ENCODE data around the gene KLK3.
"Not testable (repeated sequence)": the region's sequence is repeated elsewhere in the genome, so short reads cannot be mapped to it uniquely, and the experiment has no call there.

The KLK3 gene

DNA sequence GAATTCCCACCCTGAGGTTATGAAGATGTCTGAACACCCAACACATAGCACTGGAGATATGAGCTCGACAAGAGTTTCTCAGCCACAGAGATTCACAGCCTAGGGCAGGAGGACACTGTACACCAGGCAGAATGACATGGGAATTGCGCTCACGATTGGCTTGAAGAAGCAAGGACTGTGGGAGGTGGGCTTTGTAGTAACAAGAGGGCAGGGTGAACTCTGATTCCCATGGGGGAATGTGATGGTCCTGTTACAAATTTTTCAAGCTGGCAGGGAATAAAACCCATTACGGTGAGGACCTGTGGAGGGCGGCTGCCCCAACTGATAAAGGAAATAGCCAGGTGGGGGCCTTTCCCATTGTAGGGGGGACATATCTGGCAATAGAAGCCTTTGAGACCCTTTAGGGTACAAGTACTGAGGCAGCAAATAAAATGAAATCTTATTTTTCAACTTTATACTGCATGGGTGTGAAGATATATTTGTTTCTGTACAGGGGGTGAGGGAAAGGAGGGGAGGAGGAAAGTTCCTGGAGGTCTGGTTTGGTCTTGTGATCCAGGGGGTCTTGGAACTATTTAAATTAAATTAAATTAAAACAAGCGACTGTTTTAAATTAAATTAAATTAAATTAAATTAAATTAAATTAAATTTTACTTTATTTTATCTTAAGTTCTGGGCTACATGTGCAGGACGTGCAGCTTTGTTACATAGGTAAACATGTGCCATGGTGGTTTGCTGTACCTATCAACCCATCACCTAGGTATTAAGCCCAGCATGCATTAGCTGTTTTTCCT lies 7.0 kb downstream of the KLK3 start:
- DNase-seq (ENCODE audit: low read depth), result no peak

- DNase-seq (ENCODE audit: low read depth), result no peak
Measured at GRCh38 chr19:50869479-50869878, 14.8 kb downstream of the KLK3 start.

DNA sequence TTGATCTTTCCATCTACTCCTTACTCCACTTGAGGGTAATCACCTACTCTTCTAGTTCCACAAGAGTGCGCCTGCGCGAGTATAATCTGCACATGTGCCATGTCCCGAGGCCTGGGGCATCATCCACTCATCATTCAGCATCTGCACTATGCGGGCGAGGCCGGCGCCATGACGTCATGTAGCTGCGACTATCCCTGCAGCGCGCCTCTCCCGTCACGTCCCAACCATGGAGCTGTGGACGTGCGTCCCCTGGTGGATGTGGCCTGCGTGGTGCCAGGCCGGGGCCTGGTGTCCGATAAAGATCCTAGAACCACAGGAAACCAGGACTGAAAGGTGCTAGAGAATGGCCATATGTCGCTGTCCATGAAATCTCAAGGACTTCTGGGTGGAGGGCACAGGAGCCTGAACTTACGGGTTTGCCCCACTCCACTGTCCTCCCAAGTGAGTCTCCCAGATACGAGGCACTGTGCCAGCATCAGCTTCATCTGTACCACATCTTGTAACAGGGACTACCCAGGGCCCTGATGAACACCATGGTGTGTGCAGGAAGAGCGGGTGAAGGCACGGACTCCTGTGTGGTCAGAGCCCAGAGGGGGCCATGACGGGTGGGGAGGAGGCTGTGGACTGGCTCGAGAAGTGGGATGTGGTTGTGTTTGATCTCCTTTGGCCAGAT lies 15.8 kb downstream of the KLK3 start:
- no peak for DNase-seq (ENCODE audit: low read depth)

DNA sequence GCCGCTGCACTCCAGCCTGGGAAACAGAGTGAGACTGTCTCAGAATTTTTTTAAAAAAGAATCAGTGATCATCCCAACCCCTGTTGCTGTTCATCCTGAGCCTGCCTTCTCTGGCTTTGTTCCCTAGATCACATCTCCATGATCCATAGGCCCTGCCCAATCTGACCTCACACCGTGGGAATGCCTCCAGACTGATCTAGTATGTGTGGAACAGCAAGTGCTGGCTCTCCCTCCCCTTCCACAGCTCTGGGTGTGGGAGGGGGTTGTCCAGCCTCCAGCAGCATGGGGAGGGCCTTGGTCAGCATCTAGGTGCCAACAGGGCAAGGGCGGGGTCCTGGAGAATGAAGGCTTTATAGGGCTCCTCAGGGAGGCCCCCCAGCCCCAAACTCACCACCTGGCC lies 18.3 kb downstream of the KLK3 start, which contains the start of gene KLK2:
Gene KLK2, plus strand, starts transcription at position 384 of the 400 bp plus-strand sequence. CDS start 35 bp downstream, outside the sequence.
- no peak for DNase-seq (ENCODE audit: low read depth)

DNA sequence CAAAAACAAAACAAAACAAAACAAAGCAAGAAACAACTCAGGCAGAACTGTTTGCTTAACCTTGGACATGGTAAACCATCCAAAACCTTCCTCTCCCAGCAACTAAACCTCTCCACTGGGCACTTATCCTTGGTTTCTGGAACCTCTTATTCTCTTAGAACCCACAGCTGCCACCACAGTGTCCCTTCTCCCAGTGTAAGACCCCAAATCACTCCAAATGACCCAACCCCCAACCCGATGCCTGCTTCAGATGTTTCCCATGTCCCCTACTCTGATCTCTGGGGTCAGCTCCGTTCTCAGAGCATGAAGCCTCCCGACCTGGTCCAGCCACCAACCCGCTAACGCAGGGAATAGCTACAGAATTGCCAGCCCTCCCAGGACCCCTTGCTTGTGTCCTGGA lies 19.5 kb downstream of the KLK3 start:
- DNase-seq (ENCODE audit: low read depth), result no peak

GRCh38 chr19:50875795-50876422 lies 21.2 kb downstream of the KLK3 start:
- no peak for DNase-seq (ENCODE audit: low read depth)

DNA sequence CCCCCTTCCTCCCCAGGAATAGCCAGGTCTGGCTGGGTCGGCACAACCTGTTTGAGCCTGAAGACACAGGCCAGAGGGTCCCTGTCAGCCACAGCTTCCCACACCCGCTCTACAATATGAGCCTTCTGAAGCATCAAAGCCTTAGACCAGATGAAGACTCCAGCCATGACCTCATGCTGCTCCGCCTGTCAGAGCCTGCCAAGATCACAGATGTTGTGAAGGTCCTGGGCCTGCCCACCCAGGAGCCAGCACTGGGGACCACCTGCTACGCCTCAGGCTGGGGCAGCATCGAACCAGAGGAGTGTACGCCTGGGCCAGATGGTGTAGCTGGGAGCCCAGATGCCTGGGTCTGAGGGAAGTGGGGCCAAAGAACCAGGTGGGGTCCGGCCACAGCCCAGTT lies 21.7 kb downstream of the KLK3 start:
- no peak for DNase-seq (ENCODE audit: low read depth)

DNA sequence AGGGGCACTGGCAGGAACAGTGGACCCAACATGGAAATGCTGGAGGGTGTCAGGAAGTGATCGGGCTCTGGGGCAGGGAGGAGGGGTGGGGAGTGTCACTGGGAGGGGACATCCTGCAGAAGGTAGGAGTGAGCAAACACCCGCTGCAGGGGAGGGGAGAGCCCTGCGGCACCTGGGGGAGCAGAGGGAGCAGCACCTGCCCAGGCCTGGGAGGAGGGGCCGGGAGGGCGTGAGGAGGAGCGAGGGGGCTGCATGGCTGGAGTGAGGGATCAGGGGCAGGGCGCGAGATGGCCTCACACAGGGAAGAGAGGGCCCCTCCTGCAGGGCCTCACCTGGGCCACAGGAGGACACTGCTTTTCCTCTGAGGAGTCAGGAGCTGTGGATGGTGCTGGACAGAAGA lies 22.6 kb downstream of the KLK3 start:
- no peak for DNase-seq (ENCODE audit: low read depth)

DNA sequence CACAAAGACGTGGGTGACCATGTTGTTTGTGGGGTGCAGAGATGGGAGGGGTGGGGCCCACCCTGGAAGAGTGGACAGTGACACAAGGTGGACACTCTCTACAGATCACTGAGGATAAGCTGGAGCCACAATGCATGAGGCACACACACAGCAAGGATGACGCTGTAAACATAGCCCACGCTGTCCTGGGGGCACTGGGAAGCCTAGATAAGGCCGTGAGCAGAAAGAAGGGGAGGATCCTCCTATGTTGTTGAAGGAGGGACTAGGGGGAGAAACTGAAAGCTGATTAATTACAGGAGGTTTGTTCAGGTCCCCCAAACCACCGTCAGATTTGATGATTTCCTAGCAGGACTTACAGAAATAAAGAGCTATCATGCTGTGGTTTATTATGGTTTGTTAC lies 24.1 kb downstream of the KLK3 start:
- DNase-seq (ENCODE audit: low read depth), result no peak

- no peak for DNase-seq (ENCODE audit: low read depth)
Measured at GRCh38 chr19:50880241-50880640, 25.5 kb downstream of the KLK3 start.

DNA sequence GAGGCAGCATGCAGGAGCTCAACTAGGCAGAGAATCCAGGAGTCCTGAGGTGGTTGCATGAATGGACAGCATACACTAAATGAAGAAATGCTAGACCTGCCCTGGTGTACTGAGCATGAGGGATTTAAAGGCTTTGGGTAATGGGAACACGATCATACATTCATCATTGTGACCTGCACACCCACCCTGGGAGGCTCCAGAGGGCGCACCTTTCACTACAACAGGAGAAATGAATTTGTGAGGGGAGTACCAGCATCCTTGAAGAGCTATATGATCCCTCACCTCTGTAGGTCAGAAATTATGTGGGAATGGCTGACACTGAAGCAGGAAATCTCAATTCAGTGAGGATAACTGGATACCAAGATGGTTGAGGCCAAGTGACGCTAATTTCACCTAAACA lies 27.5 kb downstream of the KLK3 start:
- no peak for DNase-seq (ENCODE audit: low read depth)

DNA sequence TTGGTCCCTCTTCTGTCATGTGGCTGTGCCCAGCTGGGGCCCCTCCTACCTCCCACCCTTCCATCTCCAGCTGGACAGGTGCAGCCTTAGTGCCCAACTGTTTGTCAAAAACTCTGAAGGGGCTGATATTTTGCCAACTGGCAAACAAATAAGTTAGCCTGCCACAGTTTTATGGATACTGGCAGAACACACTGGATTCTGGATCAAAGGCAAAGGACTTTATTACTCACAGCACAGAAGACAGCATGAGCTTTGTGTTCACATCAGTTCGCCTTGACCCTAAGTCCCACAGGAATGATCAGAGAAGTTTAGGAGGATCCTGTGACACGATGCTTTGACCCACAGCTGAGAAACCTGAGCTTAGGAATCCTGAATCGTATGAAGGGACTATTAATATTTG lies 34.9 kb downstream of the KLK3 start:
- DNase-seq (ENCODE audit: low read depth), result no peak

DNA sequence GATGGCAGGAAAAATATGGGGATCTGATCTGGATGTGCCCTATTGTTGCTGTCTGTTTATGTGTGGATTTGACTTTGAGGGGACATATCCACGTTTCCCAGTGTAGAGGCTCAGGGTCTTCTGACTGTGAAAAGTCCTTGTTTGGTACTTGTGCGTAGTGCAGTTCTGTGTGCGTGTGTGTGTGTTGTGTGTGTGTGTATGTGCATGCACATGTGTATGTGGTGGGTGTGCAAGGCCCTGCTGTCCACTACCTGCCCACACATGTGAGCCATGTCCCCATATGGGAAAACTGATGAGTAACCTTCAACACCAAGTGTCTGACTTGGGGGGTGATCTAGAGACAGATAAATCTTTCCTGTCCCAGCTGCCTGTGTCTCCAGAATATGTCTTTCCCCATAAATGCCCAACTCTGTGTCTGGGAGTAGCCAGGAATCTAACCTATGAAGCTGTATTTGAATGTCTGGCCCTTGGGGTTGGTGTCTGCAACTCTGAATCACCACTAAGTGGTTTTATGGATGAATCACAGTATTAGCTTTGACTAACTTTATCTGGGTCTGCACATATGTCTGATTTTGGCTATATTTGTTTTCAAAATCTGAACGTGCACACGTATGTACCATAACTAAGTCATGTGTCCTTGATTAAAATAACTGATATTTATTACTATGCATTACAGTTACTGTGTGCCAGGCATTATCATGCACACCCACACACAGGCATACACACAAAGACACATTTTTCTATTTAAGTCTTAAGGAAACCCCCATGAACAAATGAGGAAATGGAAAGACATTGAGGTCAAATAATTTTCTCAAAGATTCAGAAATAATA lies 35.9 kb downstream of the KLK3 start:
- DNase-seq (ENCODE audit: low read depth), result peak; percentile 8

DNA sequence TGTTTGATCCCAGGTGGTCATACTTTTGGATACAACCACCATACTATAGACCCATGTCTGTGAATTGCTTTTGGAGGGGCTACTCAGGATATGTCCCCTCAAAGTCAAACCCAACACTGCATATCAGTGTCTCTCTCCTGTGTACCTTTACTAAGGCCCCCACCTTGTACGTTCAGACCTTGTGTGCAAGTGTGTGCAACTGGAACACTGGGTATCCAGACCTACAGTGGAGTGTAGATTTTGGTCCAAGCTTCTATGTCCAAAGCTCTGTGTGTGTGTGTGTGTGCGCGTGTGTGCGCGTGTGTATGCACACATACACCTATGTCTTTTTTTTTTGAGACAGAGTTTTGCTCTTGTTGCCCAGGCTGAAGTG lies 36.5 kb downstream of the KLK3 start:
- DNase-seq (ENCODE audit: low read depth), result no peak

DNA sequence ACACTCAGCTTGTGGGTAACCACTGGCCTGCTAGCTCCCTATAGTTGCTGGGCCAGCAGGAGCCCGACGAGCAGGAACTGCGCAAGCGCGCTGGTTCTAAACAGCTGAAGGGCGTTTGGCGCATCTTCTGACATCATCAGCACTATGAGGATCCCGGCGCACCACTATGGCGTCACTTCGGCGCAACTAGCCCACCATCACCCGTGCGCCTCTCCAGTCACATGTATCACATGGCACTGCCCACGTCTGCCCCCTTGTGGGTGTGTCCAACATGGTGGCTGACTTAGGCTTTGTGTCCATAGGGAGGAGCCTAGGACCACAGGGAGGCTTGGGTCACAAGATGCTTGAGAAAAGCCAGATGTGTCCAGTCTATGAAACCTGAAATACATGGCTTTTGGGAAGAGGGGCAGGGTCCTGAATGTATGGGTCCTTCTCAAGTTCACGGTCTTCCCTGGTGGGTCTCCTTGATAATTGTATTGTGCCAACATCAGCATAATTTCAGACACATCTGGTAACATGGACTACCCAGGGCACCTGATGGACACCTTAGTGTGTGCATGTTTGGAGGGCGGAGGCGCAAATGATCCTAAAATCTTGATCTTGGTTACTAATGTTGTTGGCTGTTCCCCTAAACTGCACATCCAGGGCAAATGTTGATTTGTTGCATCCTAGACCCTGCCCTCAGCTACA lies 38.5 kb downstream of the KLK3 start:
- no peak for DNase-seq (ENCODE audit: low read depth)

- DNase-seq (ENCODE audit: low read depth), result no peak
Measured at GRCh38 chr19:50894478-50895356, 40.0 kb downstream of the KLK3 start.

GRCh38 chr19:50896089-50896590 lies 41.4 kb downstream of the KLK3 start:
- DNase-seq (ENCODE audit: low read depth), result not testable (repeated sequence)

DNA sequence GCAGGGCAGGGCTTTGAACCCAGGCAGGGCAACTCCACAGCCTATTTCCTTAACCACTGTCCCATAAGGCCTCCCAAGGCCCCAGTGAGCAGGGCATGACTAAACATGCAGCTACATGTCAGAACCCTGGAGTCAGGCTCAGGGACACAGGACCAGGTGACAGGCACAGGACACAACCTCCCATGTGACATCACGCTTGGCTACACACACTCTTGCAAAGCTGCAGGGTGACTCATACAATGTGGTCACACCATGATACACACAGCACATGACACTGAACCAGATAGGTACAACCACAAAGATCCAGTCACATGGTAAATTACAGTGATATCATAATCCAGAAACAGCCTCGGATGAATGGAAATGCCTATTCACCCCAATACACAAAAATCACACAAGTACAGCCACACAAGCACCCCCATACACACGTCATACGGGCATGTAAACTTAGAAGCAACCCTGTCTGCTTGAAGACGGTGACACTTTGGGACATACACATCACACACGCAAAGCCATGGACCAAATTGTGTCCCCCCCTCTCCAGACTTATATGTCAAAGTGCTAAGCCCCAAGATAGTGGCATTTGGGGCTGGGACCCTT lies 42.0 kb downstream of the KLK3 start:
- peak; percentile 6 for DNase-seq (ENCODE audit: low read depth)

- DNase-seq (ENCODE audit: low read depth), result no peak
Measured at GRCh38 chr19:50897191-50897607, 42.5 kb downstream of the KLK3 start.

DNA sequence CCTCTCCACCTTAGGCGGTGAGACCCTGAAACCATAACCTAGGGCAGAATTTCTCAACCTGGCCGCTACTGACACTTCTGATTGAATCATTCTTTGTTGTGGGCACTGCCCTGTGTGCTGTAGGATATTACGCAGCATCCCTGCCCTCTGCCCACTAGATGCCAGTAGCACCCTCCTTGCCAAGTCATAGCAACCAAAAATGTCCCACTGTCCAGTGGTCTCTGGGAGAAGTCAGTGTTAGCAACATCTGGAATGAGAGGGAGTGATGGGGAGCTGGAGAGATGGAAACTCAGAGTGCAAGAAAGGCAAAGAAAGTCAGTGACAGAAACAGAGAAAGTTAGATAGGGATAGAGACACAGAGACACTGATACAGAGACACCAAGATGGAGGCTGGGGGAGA lies 42.9 kb downstream of the KLK3 start:
- no peak for DNase-seq (ENCODE audit: low read depth)
